ENCODE measurements around the gene KLHL4.

Gene KLHL4

GRCh38 chrX:87571964-87572363, 54.4 kb downstream of the KLHL4 start:
- TF ChIP-seq MAX (IDR thresholded peaks at IDR 0.05; ENCODE audit: low read depth, low read length) (no peak), MYC (IDR thresholded peaks at IDR 0.05; ENCODE audit: low read depth, low read length) (no peak), POLR2A (IDR thresholded peaks at IDR 0.05; ENCODE audit: extremely low read depth, insufficient read length) (no peak), CTCF (IDR thresholded peaks at IDR 0.05; ENCODE audit: low read depth, low read length) (no peak)
- H3K4me3 ChIP-seq (ENCODE audit: low read depth, low read length) = no peak overlapping the region
- DNase-seq (ENCODE audit: low read depth) = no peak

- TF ChIP-seq CTCF (IDR thresholded peaks at IDR 0.05; ENCODE audit: low read depth, low read length) = no peak
- TF ChIP-seq POLR2A (IDR thresholded peaks at IDR 0.05; ENCODE audit: extremely low read depth, insufficient read length) = no peak
- TF ChIP-seq MYC (IDR thresholded peaks at IDR 0.05; ENCODE audit: low read depth, low read length) = no peak
- TF ChIP-seq MAX (IDR thresholded peaks at IDR 0.05; ENCODE audit: low read depth, low read length) = no peak
- H3K4me3 ChIP-seq (ENCODE audit: low read depth, low read length) = no peak overlapping the region
- DNase-seq (ENCODE audit: low read depth) = no peak
Observed at GRCh38 chrX:87572901-87573300, 55.3 kb downstream of the KLHL4 start.

- TF ChIP-seq MYC (IDR thresholded peaks at IDR 0.05; ENCODE audit: low read depth, low read length) (no peak), MAX (IDR thresholded peaks at IDR 0.05; ENCODE audit: low read depth, low read length) (no peak), CTCF (IDR thresholded peaks at IDR 0.05; ENCODE audit: low read depth, low read length) (no peak), POLR2A (IDR thresholded peaks at IDR 0.05; ENCODE audit: extremely low read depth, insufficient read length) (no peak)
- no peak for DNase-seq (ENCODE audit: low read depth)
- H3K4me3 ChIP-seq (ENCODE audit: low read depth, low read length) = no peak overlapping the region
Observed at GRCh38 chrX:87578978-87579377, 61.4 kb downstream of the KLHL4 start.

- TF ChIP-seq POLR2A (IDR thresholded peaks at IDR 0.05; ENCODE audit: extremely low read depth, insufficient read length) = no peak
- no peak for TF ChIP-seq MYC (IDR thresholded peaks at IDR 0.05; ENCODE audit: low read depth, low read length)
- TF ChIP-seq MAX (IDR thresholded peaks at IDR 0.05; ENCODE audit: low read depth, low read length) = no peak
- TF ChIP-seq CTCF (IDR thresholded peaks at IDR 0.05; ENCODE audit: low read depth, low read length) = no peak
- DNase-seq (ENCODE audit: low read depth) = no peak
- no peak overlapping the region for H3K4me3 ChIP-seq (ENCODE audit: low read depth, low read length)
Observed at GRCh38 chrX:87580862-87581261, 63.3 kb downstream of the KLHL4 start.

GRCh38 chrX:87582453-87582852, 64.9 kb downstream of the KLHL4 start:
- H3K4me3 ChIP-seq (ENCODE audit: low read depth, low read length) = no peak overlapping the region
- no peak for DNase-seq (ENCODE audit: low read depth)
- TF ChIP-seq POLR2A (IDR thresholded peaks at IDR 0.05; ENCODE audit: extremely low read depth, insufficient read length) (no peak), MYC (IDR thresholded peaks at IDR 0.05; ENCODE audit: low read depth, low read length) (no peak), CTCF (IDR thresholded peaks at IDR 0.05; ENCODE audit: low read depth, low read length) (no peak), MAX (IDR thresholded peaks at IDR 0.05; ENCODE audit: low read depth, low read length) (no peak)

- TF ChIP-seq CTCF (IDR thresholded peaks at IDR 0.05; ENCODE audit: low read depth, low read length) (peak; percentile 42), POLR2A (IDR thresholded peaks at IDR 0.05; ENCODE audit: extremely low read depth, insufficient read length) (no peak)
- no peak overlapping the region for H3K4me3 ChIP-seq (ENCODE audit: low read depth, low read length)
- peak; percentile 33 for DNase-seq (ENCODE audit: low read depth)
Observed at GRCh38 chrX:87583679-87584078, 66.1 kb downstream of the KLHL4 start.

All from NB4 (cell line).